NCI-H524 treated with DMSO at 0.1 percent for 48 hours (cell line): Measurements from ENCODE around the gene ARL1.
"Not testable (repeated sequence)": the region's sequence is repeated elsewhere in the genome, so short reads cannot be mapped to it uniquely, and the experiment has no call there.

ENCODE experiments used
- DNase-seq: peaks from one replicate; lab custom pipeline; 2025; lab: John Stamatoyannopoulos, UW

ARL1 gene

GRCh38 chr12:101407436-101408345 is at the start of gene ARL1:
Gene ARL1, minus strand, starts transcription at chr12:101407772. Its CDS starts 127 bp downstream, at chr12:101407645.
- peak; percentile 34 for DNase-seq

DNA sequence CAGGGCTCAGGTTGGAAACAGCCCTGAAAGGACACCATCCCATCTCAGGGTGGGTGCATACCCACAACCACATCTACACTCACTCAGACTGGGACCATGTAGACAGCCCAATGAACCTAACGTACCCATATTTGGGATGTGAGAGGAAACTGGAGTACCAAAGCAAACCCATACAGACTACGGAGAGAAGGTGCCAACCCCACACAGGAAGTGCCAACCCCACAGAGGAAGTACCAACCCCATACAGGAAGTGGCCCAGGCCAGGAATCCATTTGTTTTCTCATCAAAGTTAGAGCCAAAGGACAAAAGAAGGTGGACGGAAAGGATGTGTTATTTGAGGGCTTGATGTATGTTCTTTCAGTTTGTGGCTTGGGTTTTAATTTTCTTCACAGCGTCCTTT is 48.1 kb upstream of the ARL1 start:
- DNase-seq = no peak

DNA sequence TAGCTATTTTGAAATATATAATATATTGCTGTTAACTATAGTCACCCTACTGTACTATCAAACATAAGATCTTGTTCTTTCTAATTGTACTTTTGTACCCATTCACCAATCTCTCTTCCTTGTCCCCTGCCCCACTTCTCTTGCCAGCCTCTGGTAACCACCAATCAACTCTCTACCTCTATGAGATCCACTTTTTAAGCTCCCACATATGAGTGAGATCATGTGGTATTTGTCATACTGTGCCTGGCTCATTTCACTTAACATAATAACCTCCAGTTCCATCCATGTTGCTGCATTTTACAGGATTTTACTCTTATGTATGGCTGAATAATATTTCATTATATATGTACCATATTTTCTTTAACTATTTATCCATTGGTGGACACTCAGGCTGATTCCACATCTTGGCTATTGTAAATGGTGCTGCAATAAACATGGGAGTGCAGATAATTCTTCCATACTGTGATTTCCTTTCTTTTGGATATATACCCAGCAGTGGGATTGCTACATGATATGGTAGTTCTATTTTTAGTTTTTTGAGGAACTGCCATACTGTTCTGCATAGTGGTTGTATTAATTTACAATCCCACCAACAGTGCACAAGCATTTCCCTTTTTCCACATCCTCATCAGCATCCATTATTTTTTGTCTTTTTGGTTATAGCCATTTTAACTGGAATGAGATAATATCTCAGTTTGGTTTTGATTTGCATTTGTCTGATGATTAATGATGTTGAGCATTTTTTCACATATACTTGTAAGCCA is 34.1 kb upstream of the ARL1 start:
- no peak for DNase-seq

DNA sequence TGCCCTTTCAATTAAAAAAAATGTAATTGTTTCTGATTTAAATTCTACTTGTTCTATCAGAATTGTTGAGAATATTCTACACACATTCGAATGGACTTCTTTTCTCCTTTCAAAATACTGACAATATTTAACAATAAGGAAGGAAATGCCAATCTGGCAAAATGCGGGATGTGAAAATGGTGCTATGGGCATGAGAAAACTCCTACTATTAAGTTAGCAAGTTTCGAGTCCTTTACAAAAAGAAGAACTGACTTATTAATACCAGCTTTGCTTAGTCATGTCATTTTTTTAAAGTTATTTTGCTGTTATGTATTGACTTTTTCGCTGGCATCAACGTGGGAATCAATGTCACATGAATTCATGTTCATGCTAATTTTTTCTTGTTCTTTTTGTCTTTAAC is 31.7 kb upstream of the ARL1 start:
- DNase-seq = no peak

DNA sequence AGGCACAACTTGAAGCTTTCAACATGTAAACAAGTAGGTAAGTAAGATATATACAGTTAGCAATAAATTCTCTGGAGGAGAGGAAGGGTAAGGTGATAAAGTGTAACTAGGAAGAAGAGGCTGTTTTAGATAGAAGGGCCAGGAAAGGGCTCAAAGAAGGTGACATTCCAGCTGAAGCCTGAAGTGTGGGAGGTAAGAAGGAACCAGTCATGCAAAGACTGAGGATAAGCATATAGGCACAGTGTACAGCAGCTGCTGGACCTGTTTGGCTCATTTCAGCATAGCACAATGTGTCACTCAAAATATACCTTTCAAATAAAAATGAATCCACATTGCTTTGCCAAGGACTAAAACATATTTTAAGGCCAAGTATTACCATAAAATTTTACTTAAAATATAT is 28.6 kb upstream of the ARL1 start:
- no peak for DNase-seq

DNA sequence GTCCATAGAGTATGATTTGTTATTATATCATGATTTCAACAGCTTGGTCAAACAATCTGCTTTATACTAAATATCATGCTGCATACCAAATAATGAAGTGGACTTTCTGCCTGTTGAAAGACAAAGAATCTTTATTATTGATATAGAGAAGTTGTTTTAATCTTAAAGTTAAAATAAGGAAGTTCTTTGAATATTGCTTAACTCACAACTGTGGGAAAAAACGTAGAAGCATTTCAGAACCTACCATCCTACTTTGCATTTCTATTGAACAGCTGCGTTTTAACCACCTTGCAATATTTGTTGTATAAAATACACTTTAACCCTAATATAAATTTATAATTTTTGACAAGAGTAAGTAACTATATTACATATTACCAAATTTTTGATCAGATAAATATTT is 22.9 kb upstream of the ARL1 start:
- no peak for DNase-seq

- no peak for DNase-seq
Observed at GRCh38 chr12:101424620-101425019, 17.0 kb upstream of the ARL1 start.

- not testable (repeated sequence) for DNase-seq
Observed at GRCh38 chr12:101422066-101422465, 14.5 kb upstream of the ARL1 start.

DNA sequence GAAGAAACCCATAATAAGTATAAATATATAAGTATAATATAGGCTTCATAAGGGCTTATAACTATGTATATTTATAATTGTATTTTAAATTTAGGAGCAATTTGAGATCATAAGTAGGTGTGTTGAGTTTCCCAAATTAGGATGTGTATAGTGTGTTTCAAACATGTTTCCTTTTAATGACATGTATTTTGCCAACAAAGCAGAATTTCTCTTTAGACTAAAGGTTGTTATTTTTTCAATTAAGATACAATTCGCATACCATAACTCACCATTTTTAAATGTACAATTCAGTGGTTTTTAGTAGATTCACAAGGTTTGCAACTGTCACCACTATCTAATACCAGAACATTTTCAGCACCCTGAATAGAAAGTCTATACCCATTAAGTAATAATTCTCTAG is 7.7 kb upstream of the ARL1 start:
- no peak for DNase-seq

DNA sequence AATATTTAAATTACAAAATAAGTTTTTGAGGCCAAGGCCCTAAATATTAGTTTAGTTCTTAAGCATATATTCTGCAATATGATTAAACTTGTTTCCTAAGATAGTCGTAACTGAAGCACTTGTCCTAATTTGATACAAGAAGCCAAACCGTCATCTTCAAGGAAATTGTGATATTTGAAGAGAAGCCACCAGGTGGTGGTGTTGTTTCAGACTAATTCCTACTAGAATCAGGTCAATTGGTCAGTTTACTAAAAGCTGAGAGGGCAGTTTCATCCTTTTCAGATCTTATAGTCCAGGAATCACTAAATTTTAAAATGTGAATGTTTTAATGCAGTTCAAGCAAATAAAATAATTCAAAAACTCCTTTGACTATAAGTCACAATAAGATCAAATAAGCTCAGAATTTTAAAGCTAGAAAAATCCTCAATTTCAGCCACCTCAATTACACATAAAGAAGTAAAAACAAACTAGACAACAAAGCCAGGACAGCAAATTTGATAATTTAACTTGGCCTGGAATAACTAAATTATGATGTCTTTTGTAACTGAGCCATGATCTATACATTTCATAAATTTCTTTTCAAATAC is 7.1 kb upstream of the ARL1 start:
- no peak for DNase-seq

- not testable (repeated sequence) for DNase-seq
Observed at GRCh38 chr12:101410169-101410568, 2.6 kb upstream of the ARL1 start.

DNA sequence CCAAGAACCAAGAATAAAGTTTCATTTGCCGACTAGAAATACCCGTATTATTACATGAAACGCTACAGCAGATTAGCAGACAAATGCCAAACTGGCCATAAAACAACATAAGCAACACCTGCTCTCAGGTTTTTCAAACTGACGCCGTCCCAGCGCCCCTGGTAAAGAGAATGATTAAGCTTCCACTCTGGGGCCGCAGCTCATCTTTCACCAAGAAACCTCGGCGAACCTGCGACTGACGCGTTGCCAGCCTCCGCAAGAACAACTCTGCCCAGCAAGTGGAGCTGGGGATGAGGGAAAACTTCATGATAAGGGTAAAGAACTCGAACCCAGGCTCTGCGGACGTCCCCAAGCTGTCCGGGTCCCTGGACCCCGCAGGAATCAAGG is 530 bp downstream of the ARL1 start:
- DNase-seq = no peak

DNA sequence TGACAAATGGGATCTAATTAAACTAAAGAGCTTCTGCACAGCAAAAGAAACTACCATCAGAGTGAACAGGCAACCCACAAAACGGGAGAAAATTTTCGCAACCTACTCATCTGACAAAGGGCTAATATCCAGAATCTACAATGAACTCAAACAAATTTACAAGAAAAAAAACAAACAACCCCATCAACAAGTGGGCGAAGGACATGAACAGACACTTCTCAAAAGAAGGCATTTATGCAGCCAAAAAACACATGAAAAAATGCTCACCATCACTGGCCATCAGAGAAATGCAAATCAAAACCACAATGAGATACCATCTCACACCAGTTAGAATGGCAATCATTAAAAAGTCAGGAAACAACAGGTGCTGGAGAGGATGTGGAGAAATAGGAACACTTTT is 16.4 kb downstream of the ARL1 start:
- DNase-seq = not testable (repeated sequence)

- no peak for DNase-seq
Observed at GRCh38 chr12:101379149-101379548, 28.4 kb downstream of the ARL1 start.

DNA sequence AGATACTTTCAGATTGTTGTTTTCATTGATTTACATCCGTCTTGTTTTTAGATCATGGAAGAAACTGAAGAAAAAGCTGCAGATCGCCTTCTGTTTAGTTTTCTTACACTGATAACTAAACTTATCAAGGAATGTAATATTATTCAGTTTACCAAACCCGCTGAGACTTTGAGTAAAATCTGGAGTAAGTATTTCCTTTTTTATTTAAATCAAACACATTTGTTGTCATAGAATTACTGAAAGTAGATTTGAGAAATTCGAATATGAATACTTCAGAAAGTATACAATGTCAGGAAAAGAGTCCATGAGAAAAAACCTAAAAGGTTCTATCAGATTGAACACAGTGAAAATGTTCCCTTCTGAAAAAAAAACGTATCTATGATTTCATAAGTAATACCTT is 32.0 kb downstream of the ARL1 start:
- DNase-seq = no peak

DNA sequence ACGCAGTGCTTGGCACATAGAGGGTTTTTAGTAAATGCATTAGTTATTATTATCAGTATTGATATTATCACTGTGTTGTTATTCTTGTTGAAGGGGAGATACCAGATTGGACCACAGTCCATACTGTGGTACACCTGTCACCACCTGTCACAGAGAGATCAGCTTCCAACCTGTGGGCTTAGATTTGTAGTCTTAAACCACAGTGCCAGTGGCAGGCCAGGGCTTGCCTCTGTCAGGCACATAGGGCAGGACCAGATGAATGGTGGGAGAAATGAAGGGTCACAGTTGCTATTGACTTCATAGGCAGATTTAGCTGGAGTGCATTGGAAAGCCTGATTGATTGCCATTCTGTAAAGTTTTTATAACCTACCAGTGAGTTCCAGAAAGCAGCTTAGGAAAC is 35.1 kb downstream of the ARL1 start:
- no peak for DNase-seq

DNA sequence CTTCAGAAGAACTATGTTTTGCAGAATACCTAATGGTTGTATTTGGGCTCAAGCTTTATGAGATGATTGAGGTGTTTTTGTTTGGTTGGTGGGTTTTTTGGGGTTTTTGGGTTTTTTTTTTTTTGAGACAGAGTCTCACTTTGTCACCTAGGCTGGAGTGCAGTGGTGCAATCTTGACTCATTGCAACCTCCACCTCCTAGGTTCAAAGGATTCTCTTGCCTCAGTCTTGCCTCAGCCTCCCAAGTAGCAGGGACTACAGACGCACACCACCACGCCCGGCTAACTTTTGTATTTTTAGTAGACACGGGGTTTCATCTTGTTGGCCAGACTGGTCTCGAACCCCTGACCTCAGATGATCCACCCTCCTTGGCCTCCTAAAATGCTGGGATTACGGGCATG is 39.6 kb downstream of the ARL1 start:
- no peak for DNase-seq

GRCh38 chr12:101361455-101361854 is 46.1 kb downstream of the ARL1 start:
- no peak for DNase-seq

GRCh38 chr12:101356794-101357193 is 50.8 kb downstream of the ARL1 start:
- no peak for DNase-seq

DNA sequence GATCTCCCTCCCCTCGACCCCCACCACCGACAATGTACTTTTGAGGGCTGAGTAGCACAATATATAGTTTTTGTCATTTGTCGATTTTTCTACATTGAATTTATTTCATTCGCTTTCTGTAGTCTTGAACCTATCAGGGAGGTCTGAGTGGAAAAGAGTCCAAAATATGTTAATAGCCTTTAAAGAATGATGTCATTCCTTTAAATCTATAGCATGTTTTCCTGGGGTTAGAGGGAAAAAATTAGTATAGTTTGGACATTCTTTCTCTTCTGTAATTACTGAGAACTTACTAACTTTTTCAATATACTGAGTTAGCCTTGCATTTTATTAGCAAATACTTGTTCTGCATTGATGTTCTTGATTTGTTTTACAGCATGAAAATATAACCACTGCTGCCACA is 55.9 kb downstream of the ARL1 start:
- no peak for DNase-seq

DNA sequence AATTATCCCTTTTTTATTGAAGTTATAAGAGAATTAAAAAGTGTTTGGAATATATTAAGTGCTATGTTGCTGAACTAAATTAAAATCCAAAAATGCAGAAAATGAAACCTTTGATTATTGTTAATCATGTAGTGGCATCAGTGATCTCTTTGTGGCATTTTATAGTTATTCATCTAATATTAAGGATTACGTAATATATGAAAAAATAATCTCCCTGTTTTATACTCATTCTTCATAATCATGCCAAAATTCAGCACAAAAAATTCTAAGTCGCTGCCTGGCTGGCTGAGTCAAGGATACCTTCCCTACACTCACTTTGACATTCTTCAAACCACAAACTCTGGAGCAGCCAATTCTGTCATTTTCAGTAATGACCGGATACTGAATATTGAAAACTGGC is 63.7 kb downstream of the ARL1 start:
- DNase-seq = no peak
